GM19467 (cell line): ENCODE measurements around the gene NPM1.

Experiments used
- ATAC-seq: cut with Tn5 transposase; IDR thresholded peaks from one replicate; pipeline ENCODE4 v1.9.1; 2021; ENCODE audit warnings: mild to moderate bottlenecking, moderate library complexity; ENCODE audit not compliant: unreplicated experiment

Gene NPM1

DNA sequence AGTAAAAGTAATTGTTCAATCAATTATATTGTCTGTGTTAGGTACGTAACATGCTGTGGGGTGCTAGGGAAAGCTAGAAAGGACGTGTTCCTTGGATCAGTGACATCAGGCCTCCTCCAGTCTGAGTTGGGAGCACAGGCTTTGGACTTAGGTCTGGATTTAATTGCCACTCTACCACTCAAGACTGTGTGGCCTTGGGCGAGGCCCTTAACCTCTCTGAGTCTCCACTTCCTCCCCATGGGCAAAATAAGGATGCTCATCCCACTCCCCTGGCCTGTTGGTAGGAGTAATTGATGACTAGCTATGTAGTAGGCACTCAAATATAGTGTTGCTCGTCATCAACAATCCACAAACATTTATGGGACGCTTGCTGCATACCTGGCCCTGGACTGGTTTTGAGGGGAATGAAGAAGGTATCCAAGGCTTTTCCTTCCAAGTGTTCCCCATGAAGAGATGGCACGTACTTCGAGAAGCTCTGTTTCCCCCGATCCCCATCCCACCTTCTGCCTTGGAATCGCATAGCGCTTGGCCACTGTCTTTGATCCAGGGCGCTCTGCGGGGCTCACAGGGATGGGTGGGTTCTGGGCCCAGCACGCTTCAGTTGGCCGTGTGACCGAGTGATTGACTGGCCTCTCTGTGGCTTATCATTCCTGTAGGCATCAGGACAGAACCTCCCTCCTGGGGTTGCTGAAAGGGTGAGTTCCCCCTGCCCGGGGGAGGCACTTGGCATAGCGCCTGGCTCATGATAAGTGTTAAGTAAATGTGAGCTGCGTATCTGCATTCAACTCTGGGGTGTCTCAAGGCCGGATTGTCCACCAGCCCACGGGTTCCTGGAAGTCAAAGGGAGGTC lies 39.9 kb downstream of the NPM1 start:
- ATAC-seq: no peak

DNA sequence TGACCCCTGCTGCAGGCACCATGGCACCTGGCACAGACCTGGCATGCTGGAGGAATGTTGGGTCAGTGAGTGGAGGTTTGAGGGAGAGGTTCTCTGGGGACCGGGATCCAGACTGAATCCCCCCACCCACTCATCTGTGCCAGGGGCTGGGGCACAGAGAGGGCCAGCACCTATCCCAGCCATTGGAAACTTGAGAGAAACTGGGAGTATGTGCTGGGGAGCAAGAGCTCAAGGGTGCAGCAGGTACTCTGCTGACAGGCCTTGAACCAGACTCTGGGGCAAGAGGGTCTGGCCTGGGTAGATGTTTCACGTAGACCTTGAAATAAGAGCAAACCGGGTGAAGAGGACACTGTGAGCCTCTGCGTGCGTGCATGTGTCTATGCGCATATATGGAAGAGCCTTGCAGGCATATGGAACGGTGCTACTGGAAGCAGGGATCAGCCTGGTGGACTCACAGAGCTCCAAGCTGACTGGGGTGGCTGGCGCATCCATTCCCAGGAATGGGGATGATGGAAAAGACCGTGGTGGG lies 40.6 kb downstream of the NPM1 start:
- ATAC-seq: no peak

DNA sequence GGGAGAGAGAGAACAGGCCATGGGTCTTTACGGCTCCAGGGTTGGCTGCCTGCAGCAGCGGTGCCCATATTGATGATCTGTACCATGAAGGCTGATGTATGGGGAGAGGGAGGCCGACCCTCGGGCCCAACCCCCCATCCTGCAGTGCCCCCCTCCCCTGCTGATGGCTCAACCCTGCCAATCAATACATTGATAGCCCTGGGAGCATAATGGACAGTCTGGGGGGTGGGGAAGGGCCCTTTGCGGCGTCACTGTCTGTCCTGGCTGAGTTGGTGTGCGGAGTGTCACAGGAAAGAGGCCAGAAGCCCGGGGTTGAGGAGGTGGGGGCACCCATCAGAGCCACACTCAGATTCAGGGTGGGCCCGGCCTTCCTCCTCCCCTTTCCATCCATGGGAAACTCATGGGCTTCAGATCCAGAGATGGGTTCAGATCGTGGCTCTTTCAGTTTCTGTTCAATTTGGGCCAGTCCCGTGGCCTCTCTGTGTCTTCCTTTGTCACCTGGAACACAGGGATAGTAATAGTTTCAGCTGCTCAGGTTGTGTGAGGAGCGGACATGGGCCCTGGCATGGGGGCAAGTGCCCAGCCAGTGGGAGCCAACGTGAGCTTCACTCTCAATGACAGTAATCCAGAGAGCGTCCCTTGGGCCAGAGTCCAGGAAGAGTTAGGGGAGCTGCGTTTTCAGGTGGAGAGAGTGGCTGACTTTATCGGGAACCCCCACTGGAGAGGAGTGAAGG lies 41.3 kb downstream of the NPM1 start:
- no peak for ATAC-seq

DNA sequence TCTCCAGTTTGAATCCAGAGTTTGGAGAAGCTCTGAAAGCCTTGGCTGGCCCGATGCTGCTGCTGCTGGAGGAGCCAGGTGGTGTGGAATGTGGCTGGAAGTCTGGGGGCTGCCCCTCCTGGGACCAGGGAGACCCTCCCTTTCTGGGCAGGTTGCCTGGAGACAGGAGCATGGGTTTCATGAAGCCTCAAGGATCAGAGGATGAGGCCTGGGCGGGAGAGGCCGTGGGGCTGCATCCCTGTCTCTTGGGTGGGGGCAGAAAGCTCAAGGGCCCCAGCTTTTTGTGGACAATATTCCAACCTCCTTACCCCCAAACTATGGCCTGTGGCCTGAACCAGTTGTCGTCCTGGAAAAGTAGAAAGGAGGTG lies 41.9 kb downstream of the NPM1 start:
- no peak for ATAC-seq

DNA sequence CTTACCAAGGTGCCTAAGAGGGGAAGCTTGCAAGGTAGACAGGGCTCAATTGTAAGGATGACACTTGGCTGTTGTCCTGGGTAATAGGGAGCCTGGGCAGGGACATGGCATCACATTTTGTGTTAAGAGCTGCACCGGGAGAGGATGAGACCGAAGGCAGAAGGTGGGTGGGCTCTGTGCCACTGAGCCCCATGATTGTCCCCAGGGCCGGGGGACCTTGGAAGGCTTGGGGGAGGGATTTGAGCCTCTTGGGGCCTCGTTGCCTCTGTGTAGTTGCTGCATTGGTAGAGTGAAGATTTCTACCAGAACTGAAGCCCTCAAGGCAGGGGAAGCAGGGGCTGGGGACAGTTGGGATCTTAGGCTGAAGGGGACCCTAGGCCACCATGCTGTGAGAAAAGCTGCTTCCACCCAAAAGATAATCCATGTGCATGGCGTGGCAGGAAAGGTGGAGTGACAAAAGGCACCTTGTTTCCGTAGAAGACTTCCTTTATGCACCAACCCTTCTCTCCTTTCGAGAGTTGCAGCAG lies 43.7 kb downstream of the NPM1 start:
- no peak for ATAC-seq

DNA sequence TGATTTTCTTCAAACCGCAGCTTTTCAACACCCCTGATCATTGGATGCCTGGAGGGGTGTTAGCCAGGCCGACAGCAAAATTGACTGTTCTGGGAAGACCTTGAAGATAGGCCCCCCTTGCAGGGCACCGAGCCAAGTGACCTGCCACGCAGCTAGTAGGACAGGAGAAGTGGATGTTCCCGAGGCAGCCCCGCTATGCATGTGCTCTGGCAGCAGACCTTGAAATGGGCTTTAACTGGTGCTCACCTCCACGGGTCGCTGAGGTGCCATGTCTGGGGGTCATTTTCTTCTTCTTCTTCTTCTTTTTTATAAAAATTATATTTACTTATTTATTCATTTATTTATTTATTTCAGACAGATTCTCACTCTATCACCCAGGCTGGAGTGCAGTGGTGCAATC lies 44.4 kb downstream of the NPM1 start:
- ATAC-seq: no peak

DNA sequence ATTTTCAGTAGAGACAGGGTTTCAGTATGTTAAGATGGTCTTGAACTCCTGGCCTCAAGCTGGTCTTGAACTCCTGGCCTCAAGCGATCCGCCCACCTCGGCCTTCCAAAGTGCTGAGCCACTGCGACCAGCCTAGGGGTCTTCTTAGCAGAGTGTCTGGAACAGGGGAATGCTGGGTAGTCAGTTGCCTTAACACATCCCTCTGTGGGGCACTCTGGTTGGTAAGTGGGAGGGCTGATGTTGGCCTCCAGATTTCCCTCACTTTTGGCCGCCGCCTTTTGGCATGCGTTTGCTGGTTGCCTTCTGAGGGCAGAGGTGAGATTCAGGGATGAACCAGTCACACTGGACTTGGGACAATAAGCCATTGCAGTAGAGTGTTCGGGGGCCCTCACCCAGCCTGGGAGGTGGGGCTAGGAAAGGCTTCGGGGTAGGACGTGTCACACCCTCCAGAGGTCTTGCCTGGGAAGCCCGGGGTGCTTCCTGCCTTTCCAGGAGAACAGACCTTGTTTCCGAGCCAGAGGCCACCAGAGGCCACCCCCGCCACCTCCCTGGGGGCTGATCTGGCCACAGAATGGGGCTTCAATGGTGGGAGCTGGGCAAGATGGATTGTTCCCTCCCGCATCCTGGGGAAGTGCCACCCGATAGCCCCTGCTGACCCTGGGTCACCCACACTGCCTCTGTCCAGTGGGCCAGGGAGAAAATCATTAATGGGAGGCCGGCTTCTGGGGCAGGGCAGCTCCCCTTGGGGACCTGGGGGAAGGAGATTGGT lies 45.1 kb downstream of the NPM1 start:
- no peak for ATAC-seq

DNA sequence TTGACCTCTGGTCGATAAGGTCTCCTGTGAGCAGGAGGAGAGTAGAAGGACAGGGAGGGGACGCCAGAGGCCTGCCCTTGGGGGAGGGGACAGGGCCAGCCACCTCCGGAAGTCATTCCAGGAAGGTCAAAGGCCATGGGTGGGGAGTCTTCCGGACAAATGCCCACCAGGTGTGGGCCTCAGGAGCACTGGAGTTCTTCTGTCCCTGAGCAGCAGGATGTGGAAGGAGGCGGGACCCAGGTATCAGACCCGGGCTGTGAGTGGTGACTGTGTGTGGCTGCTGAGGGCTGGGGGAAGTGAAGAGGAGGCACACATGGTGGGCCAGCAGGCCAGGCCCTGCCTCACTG lies 45.7 kb downstream of the NPM1 start:
- ATAC-seq: no peak

DNA sequence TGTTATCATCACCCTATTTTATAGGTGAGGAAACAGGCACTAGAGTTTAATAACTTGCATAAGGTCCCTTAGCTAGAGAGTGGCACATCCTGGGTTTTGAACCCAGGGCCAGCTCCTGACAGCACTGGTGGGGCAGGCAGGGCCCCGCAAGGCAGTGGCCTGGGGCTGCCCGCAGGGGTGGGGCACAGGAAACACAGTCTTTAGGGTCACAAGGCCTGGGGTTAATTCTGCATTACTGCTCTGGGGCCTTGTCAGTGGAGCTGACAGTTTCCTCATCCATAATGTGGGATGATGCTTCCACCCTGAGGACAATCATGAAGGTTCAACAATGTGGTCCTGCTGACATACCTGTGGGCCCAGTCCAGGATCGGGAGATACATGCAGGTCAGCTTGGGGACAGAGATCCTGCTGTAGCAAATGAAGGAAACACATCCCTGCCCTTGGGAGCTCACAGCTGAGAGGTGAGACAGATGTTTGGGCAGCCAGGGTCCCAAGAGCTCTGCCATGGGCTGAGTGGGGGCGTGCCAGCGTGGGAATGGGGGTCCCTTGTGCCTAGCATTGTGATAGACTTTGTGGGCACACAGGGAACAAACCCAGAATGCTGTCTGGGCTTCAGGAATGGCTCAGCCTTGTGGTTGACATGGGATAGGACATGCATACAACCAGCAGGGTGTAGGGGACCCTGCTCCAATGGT lies 46.5 kb downstream of the NPM1 start:
- no peak for ATAC-seq

DNA sequence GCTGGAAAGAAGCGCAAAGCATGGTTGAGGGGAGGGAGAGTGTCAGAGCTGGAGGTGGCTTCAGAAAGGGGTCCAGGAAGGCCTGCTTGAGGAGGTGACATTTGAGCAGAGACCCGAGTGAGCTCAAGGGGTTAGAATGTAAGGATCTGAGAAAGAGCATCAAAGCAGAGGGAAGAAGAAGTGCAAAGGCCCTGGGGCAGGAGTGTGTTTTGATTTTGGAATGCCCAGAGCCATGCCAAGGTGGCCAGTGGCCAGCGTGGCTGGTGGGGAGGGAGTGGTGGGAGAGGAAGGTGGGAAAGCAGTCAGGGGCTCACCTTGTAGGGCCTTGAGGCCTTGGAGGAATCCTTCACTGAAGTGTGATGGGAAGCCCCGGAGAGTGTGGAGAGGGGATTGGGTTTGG lies 47.2 kb downstream of the NPM1 start:
- no peak for ATAC-seq

DNA sequence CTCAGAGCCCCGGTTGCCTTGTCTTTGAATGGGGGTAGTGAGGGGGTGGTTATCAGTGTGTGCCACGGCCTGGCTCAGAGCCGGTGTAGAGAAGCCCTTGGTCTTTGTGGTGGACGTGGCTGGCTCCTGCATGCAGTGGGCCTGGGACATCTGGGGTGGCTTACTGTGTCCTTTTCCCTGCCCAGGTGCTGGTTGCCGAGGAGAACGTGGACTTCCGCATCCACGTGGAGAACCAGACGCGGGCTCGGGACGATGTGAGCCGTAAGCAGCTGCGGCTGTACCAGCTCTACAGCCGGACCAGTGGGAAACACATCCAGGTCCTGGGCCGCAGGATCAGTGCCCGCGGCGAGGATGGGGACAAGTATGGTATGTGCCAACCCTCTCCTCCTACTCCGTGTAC lies 48.3 kb downstream of the NPM1 start:
- no peak for ATAC-seq

DNA sequence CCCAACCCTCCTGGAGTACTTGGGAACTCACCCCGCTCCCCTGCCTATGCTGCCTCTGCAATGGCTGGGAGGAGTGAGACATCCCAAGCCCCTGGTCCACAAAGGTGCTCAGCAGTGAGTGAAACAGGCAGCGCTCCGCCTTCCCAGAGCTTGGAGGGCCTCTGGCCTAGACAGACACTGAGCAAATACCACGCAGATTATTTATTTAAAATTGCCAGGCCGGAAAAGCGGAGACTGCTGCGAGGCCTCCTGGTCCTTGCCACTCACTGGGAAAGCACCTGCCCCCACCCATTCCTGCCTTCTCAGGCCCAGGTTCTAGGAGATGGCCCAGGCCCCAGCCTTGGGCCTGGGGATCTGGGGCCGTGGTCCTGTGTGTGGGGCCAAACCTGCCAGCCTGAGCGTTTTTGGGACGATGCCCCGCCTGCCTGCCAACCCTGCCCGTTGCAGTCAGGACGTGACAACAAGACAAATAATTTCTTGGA lies 49.2 kb downstream of the NPM1 start:
- ATAC-seq: no peak

DNA sequence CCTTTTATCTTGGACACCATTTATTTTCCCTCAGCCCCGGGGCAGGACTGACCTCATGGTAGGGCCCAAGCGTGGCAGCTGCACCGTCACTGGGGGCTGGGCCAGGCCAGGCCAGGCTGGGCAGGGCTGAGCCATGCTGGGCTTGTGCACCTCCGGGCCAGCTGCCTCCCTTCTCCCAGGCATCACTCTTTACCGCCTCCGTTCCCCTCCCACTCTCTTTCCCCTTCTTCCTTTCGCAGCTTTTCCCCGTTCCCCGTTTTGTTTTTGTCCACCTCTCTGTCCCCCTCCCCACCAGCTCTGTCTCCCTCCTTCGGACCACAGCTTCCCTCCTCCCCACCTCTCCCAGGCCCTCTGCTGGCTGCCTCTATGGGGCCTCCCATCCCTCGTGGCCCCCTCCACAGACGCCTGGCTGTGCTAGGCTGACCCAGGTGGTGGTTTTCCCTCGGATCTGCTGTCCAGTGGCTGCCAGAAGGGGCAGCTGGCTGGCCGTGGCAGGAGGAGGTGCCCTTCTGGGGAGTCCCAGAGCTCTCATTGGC lies 49.7 kb downstream of the NPM1 start:
- no peak for ATAC-seq

DNA sequence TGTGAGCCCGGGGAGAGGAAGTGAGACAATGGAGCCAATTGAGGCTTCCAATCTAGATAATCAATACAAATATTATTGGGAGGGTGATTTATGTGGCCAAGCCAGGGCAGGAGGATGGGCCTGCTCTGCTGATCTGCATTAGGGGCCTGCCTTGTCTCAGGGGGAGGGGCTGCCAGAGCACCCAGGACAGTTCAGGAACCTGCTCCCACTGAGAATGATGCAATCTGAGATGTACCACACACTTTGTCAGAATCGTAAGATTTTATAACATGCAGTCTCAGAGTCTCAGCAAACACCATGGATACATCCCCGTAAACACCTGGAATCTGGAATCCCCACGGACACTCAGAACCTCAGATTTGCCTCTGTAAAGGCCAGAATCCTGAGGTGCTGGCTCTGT lies 51.1 kb downstream of the NPM1 start:
- no peak for ATAC-seq

DNA sequence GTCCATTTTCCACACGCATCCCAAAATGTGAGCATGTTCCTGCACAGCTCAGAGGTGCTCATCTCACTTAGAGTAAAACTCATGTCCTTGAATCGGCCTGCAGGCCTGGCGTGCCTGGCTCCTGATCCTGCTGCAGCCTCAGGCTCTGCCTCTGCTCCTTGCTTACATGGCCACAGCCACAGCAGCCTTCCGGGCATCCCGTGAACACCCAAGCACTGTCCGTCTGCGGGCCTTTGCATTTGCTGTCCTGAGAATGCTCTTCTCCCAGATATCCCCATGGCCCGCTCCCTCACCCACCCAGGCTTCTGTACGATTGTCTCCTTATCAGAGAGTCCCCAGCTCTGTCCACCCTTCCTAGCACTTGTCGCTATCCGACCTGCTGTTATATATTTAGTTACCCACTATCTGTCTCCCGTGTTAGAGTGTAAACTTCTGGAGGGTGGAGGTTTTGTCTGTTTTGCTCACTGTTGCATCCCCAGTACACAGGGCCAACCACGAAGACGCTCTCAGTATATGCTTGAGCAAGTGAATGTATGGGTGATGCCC lies 53.7 kb downstream of the NPM1 start:
- ATAC-seq: no peak

DNA sequence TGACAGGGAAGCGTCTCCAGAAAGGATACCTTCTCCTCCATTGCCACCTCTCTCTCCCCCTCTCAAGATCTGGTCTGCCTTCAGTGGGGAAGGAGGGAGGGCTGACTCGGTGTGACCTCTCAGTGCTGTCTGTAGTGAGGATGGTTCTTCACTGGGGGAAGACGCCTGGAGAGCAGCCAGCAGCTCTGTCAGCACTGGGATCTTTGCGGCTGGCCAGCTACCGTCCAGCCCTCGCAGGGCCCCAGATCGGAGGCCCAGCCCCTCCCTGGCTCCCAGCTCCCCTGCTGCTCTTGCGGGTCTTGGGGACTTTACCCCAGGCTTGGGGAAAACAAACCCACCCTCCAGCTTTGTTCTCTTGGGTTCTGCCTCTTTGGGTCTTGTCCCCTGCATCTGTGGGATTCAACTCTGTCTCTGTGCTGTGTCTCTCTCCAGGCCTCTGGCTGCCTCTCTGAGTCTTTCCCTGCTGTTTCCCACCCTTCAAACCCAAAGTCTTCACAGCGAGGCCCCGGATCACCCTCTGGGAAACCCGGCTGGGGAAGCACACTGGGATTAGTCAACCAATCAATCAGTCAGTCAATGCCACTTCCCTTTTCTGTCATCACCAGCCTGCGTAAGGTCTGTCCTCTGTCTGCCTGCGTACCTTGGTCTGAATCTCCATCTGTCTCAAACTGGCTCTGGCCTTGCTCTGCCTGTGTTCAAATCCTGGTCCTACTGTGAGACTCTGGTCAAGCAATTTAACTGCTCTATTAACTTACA lies 54.8 kb downstream of the NPM1 start:
- no peak for ATAC-seq

DNA sequence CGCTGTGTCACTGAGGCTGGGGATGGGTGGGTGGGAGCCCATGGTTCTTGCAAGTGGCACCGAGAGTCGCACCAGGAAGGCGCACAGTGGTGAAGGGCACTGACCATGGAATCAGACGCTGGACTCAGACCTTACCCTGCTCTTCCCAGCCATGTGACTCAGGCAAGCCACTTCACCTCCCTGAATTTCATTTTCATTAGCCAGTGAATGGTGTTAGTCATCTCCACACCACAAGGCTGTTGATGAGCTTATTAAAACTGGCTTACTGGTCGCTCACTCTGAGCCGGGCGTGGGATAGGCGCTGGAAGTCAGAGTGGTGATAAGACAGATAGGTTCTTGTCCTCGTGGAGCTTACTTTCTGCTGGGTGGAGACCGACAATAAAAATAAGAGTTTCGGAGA lies 56.9 kb downstream of the NPM1 start:
- ATAC-seq: no peak

DNA sequence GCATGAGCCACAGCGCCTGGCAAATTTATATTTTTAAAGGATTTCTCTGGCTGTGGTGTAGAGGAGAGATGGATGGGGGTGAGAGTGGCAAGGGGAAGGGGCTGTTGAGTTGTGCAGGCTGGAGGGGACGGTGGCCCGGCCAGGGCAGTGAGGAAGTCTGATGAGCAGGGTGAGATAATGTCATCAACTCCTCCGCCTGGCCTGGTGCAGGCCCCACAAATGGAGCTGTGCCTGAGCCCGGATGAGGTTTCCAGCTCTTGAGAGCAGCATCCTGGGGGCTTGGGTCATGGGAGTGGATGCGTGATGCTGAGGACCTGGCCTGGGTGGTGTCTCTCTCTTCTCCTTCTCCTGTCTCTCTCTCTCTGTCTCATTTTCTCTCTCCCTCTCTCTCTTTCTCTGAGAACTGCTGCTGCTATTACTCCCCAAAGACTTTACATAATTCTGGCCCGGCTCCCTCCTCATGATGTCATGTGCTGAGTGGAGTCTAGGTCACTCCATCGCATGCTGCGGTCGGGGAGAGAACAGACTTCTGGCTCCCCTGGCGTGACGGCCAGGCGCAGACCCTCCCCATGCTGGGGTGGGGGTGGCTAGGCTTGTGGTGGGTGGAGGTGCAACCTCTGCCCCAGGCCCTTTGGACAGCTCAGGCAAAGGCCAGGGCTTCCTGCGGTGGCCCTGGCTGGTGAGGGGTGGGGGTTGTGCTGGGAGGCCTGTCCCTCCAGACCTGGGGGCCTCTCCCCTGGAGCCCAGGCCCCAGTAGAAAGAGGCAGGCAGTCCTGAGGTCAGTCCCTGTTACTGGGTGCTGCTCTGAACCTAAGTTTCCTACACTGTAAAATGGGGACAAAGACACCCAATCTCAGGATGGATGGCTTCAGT lies 58.2 kb downstream of the NPM1 start:
- ATAC-seq: no peak
